Esophagus squamous epithelium (tissue), 5 donors: Measurements from ENCODE around the gene CERKL. TPM values are rescaled to one million over a fixed set of nuclear protein-coding genes. Genes with fewer than 3 reads are reported as not detected.
A peak's percentile ranks its signal among the peaks of the same experiment; 100 is the strongest.

Experiments
- DNase-seq: peaks from one replicate; lab custom pipeline; 2025; lab: John Stamatoyannopoulos, UW
- H3K27ac ChIP-seq, 4 donors: fragments of 200-600 bp; sonication (generic); one replicate each; pipeline ENCODE4 v1.5.1; 2016 to 2019; ENCODE audit warnings: mild to moderate bottlenecking in 1 of 4
- H3K27me3 ChIP-seq, 4 donors: fragments of 200-600 bp; sonication (generic); 1 replicate in 3 of 4; 2 replicates in 1 of 4; pipeline versions ENCODE4 v1.5.1 to v1.6.0; 2017 to 2021; ENCODE audit warnings: antibody characterized with exemption in 1 of 4
- H3K36me3 ChIP-seq, 3 donors: fragments of 200-600 bp; sonication (generic); one replicate each; pipeline ENCODE4 v1.5.1; 2016 to 2019
- H3K4me1 ChIP-seq, 3 donors: fragments of 200-600 bp; sonication (generic); one replicate each; pipeline ENCODE4 v1.5.1; 2017 to 2019
- H3K4me3 ChIP-seq, 4 donors: fragments of 200-600 bp; sonication (generic); 1 replicate in 3 of 4; 2 replicates in 1 of 4; pipeline ENCODE4 v1.5.1; 2016 to 2019; ENCODE audit warnings: mild to moderate bottlenecking in 2 of 4, moderate library complexity in 1 of 4
- H3K9me3 ChIP-seq, 3 donors: fragments of 200-600 bp; sonication (generic); one replicate each; pipeline ENCODE4 v1.5.1; 2016 to 2019
- CTCF ChIP-seq, 6 experiments: fragments of 450-650 bp in 4 of 6; fragments of 200-600 bp in 2 of 6; sonication (generic) in 2 of 6; IDR thresholded peaks; one replicate each; pipeline ENCODE4 v1.5.1; 2016 to 2019; ENCODE audit warnings: antibody characterized with exemption in 6 of 6, mild to moderate bottlenecking in 4 of 6, moderate library complexity in 4 of 6
- POLR2A ChIP-seq, 4 donors: fragments of 450-650 bp; IDR thresholded peaks; one replicate each; pipeline ENCODE4 v1.6.1; 2017; ENCODE audit warnings: antibody characterized with exemption in 4 of 4, mild to moderate bottlenecking in 4 of 4, moderate library complexity in 3 of 4
- WGBS, 2 donors: methylation state at CpG; one replicate each; pipeline ENCODE4 v1.1.5; 2018; 5-methylcytosine and 5-hydroxymethylcytosine counted together
- intact Hi-C: fragments of 100-400 bp; cut with DNase I; formaldehyde crosslinking; loops from one replicate; pipeline ENCODE4 v1.15.0; 2022
- total RNA-seq, 4 donors: library from RNA; depleted of rRNA; stranded (reverse); fragments of >200 nt; gene quantifications; one replicate each; pipeline ENCODE4 v1.1.0, GENCODE V29; 2016
- donor health status: DM: yes; HTN: yes; CAD: no.

Gene CERKL
- total RNA-seq, 4 donors from 2014 or later = 0.15 TPM; not detected in 3

GRCh38 chr2:181520253-181520652, 136.7 kb downstream of the CERKL start:
- H3K27ac ChIP-seq = no peak overlapping the region
- intact Hi-C loops = no loop called here
- no peak overlapping the region for H3K4me3 ChIP-seq
- no peaks in the 10 kb centered on the region for H3K9me3 ChIP-seq
- no peak for TF ChIP-seq CTCF (IDR thresholded peaks at IDR 0.05)
- TF ChIP-seq POLR2A (IDR thresholded peaks at IDR 0.05) = no peak
- no peaks in the 10 kb centered on the region for H3K36me3 ChIP-seq
- H3K4me1 ChIP-seq = peaks cover 0 to 27% (median 5%) of the 10 kb centered on the region in 3 donors
- WGBS, 2 donors = 91 to 92% methylated on average over 1 of the region's 1 CpG
- no peaks in the 10 kb centered on the region for H3K27me3 ChIP-seq
- no peak for DNase-seq

GRCh38 chr2:181517685-181518301, 139.1 kb downstream of the CERKL start:
- H3K27me3 ChIP-seq = no peaks in the 10 kb centered on the region
- intact Hi-C loops = no loop called here
- 11 to 43% methylated on average over 1 of the region's 1 CpG for WGBS, 2 donors
- no peak for DNase-seq
- no peak overlapping the region for H3K4me3 ChIP-seq
- TF ChIP-seq CTCF (IDR thresholded peaks at IDR 0.05) (no peak), POLR2A (IDR thresholded peaks at IDR 0.05) (no peak)
- no peaks in the 10 kb centered on the region for H3K9me3 ChIP-seq
- no peaks in the 10 kb centered on the region for H3K36me3 ChIP-seq
- peaks cover 0 to 16% (median 5%) of the 10 kb centered on the region in 3 donors for H3K4me1 ChIP-seq
- H3K27ac ChIP-seq = peak overlapping the region in 1 of 4 donors; percentile 14

GRCh38 chr2:181516992-181517391, 139.9 kb downstream of the CERKL start:
- H3K9me3 ChIP-seq = no peaks in the 10 kb centered on the region
- DNase-seq = no peak
- no peaks in the 10 kb centered on the region for H3K27me3 ChIP-seq
- TF ChIP-seq CTCF (IDR thresholded peaks at IDR 0.05) (no peak), POLR2A (IDR thresholded peaks at IDR 0.05) (no peak)
- intact Hi-C loops = no loop called here
- H3K36me3 ChIP-seq = no peaks in the 10 kb centered on the region
- H3K4me1 ChIP-seq = peaks cover 0 to 16% (median 5%) of the 10 kb centered on the region in 3 donors
- H3K4me3 ChIP-seq = no peak overlapping the region
- no peak overlapping the region for H3K27ac ChIP-seq

GRCh38 chr2:181515719-181516118, 141.2 kb downstream of the CERKL start:
- 40 to 51% methylated on average over 3 of the region's 3 CpGs for WGBS, 2 donors
- Histone ChIP-seq H3K4me1 (peaks cover 0 to 16% (median 5%) of the 10 kb centered on the region in 3 donors), H3K36me3 (no peaks in the 10 kb centered on the region), H3K4me3 (no peak overlapping the region), H3K9me3 (no peaks in the 10 kb centered on the region), H3K27ac (no peak overlapping the region), H3K27me3 (no peaks in the 10 kb centered on the region)
- no peak for DNase-seq
- intact Hi-C loops = no loop called here
- no peak for TF ChIP-seq POLR2A (IDR thresholded peaks at IDR 0.05)
- no peak for TF ChIP-seq CTCF (IDR thresholded peaks at IDR 0.05)

GRCh38 chr2:181500201-181500600, 156.7 kb downstream of the CERKL start:
- TF ChIP-seq POLR2A (IDR thresholded peaks at IDR 0.05) = no peak
- no peak for TF ChIP-seq CTCF (IDR thresholded peaks at IDR 0.05)
- no peak for DNase-seq
- no peaks in the 10 kb centered on the region for H3K27me3 ChIP-seq
- no peak overlapping the region for H3K4me3 ChIP-seq
- no peak overlapping the region for H3K27ac ChIP-seq
- no peaks in the 10 kb centered on the region for H3K4me1 ChIP-seq
- 81 to 91% methylated on average over 4 of the region's 4 CpGs for WGBS, 2 donors
- H3K9me3 ChIP-seq = no peaks in the 10 kb centered on the region
- peaks cover 0 to 4% (median 0%) of the 10 kb centered on the region in 3 donors for H3K36me3 ChIP-seq
- intact Hi-C loops = no loop called here
